H9 (cell line): Measurements from ENCODE around the gene IQGAP3. TPM values are rescaled to one million over a fixed set of nuclear protein-coding genes. Genes with fewer than 3 reads are reported as not detected.

Experiments used
- DNase-seq: peaks from one replicate; pipeline ENCODE4 v3.0.0-alpha.2; 2017
- H2AFZ ChIP-seq: one replicate; pipeline ENCODE4 v1.6.1; 2013; ENCODE audit warnings: mild to moderate bottlenecking, low read length, control low read depth, moderate library complexity
- H2AK5ac ChIP-seq: 2 replicates; pipeline ENCODE4 v1.6.1; 2013; ENCODE audit warnings: low read length, control low read depth, mixed read lengths; ENCODE audit not compliant: insufficient read length
- H2BK120ac ChIP-seq: one replicate; pipeline ENCODE4 v1.6.1; 2013; ENCODE audit warnings: low read depth, mild to moderate bottlenecking, low read length, control low read depth, inconsistent platforms; ENCODE audit not compliant: poor library complexity, severe bottlenecking
- H2BK12ac ChIP-seq: 2 replicates; pipeline ENCODE4 v1.6.1; 2013; ENCODE audit warnings: low read length, control low read depth, mixed read lengths, low read depth; ENCODE audit not compliant: insufficient read length
- H2BK15ac ChIP-seq: 2 replicates; pipeline ENCODE4 v1.6.1; 2013; ENCODE audit warnings: low read depth, low read length, control low read depth
- H2BK20ac ChIP-seq: one replicate; pipeline ENCODE4 v1.6.1; 2013; ENCODE audit warnings: low read depth, mild to moderate bottlenecking, low read length, control low read depth, inconsistent platforms; ENCODE audit not compliant: poor library complexity, severe bottlenecking
- H2BK5ac ChIP-seq: 2 replicates; pipeline ENCODE4 v1.6.1; 2013; ENCODE audit warnings: low read length, control low read depth, mixed read lengths; ENCODE audit not compliant: insufficient read length
- H3K14ac ChIP-seq: 2 replicates; pipeline ENCODE4 v1.6.1; 2013; ENCODE audit warnings: low read length, control low read depth; ENCODE audit not compliant: insufficient read depth
- H3K18ac ChIP-seq: 2 replicates; pipeline ENCODE4 v1.6.1; 2013; ENCODE audit warnings: low read depth, mild to moderate bottlenecking, mixed read lengths, low read length, control low read depth; ENCODE audit not compliant: insufficient read length
- H3K23ac ChIP-seq: 2 replicates; pipeline ENCODE4 v1.6.1; 2013; ENCODE audit warnings: low read length, control low read depth, mixed read lengths, low read depth; ENCODE audit not compliant: insufficient read length
- H3K23me2 ChIP-seq: 2 replicates; pipeline ENCODE4 v1.6.1; 2013; ENCODE audit warnings: low read depth, mild to moderate bottlenecking, mixed read lengths, low read length, control low read depth; ENCODE audit not compliant: insufficient read length, poor library complexity, severe bottlenecking
- H3K27ac ChIP-seq: 2 replicates; pipeline ENCODE4 v1.5.1; 2013; ENCODE audit warnings: low read length, control low read depth, mixed read lengths, low read depth; ENCODE audit not compliant: insufficient read length
- H3K27me3 ChIP-seq: 2 replicates; pipeline ENCODE4 v1.6.1; 2013; ENCODE audit warnings: low read length, control low read depth, inconsistent platforms; ENCODE audit not compliant: insufficient read depth
- H3K4ac ChIP-seq: 2 replicates; pipeline ENCODE4 v1.6.1; 2013; ENCODE audit warnings: low read depth, mild to moderate bottlenecking, control low read depth, inconsistent platforms, low read length, moderate library complexity
- H3K4me1 ChIP-seq: 2 replicates; pipeline ENCODE4 v1.6.1; 2013; ENCODE audit warnings: low read length, control low read depth, inconsistent platforms; ENCODE audit not compliant: insufficient read depth
- H3K4me2 ChIP-seq: 2 replicates; pipeline ENCODE4 v1.6.1; 2013; ENCODE audit warnings: low read length, control low read depth, mixed read lengths; ENCODE audit not compliant: insufficient read length, insufficient read depth
- H3K56ac ChIP-seq: 2 replicates; pipeline ENCODE4 v1.6.1; 2013; ENCODE audit warnings: low read depth, mild to moderate bottlenecking, mixed read lengths, low read length, control low read depth; ENCODE audit not compliant: insufficient read length
- H3K79me1 ChIP-seq: 2 replicates; pipeline ENCODE4 v1.6.1; 2013; ENCODE audit warnings: low read depth, mild to moderate bottlenecking, moderate library complexity, low read length, control low read depth, inconsistent platforms; ENCODE audit not compliant: insufficient read depth, poor library complexity, severe bottlenecking
- H3K79me2 ChIP-seq: 2 replicates; pipeline ENCODE4 v1.6.1; 2013; ENCODE audit warnings: low read length, control low read depth, inconsistent platforms; ENCODE audit not compliant: insufficient read depth
- H3K9ac ChIP-seq: 2 replicates; pipeline ENCODE4 v1.6.1; 2013; ENCODE audit warnings: low read length, control low read depth, mixed read lengths; ENCODE audit not compliant: insufficient read length; ENCODE audit errors: extremely low read depth
- H3K9me3 ChIP-seq: one replicate; pipeline ENCODE4 v1.6.1; 2013; ENCODE audit warnings: low read depth, low read length, inconsistent platforms; ENCODE audit not compliant: control insufficient read depth
- H3T11ph ChIP-seq: one replicate; pipeline ENCODE4 v1.6.1; 2013; ENCODE audit warnings: mild to moderate bottlenecking, low read length, control low read depth, inconsistent platforms
- H4K20me1 ChIP-seq: one replicate; pipeline ENCODE4 v1.6.1; 2013; ENCODE audit not compliant: control insufficient read depth, insufficient read length, insufficient read depth
- H4K5ac ChIP-seq: 2 replicates; pipeline ENCODE4 v1.6.1; 2013; ENCODE audit warnings: low read depth, mild to moderate bottlenecking, mixed read lengths, low read length, control low read depth; ENCODE audit not compliant: insufficient read length
- H4K8ac ChIP-seq: replicated peaks from 2 replicates; pipeline ENCODE4 v1.6.1; 2013; ENCODE audit warnings: low read length, control low read depth, mixed read lengths, low read depth; ENCODE audit not compliant: insufficient read length
- H4K91ac ChIP-seq: 2 replicates; pipeline ENCODE4 v1.6.1; 2013; ENCODE audit warnings: low read depth, mild to moderate bottlenecking, moderate library complexity, mixed read lengths, low read length, control low read depth; ENCODE audit not compliant: insufficient read length
- H3K27ac Mint-ChIP-seq, 3 experiments: 2 replicates in 2 of 3; 3 replicates in 1 of 3; pipeline ENCODE4 v1.8.0; 2020 to 2021; ENCODE audit warnings: mixed read lengths in 3 of 3, mild to moderate bottlenecking in 1 of 3, moderate library complexity in 1 of 3
- H3K27me3 Mint-ChIP-seq: 2 replicates; pipeline ENCODE4 v1.8.0; 2021; ENCODE audit warnings: low read depth, mild to moderate bottlenecking, moderate library complexity, mixed read lengths
- H3K36me3 Mint-ChIP-seq, 3 experiments: 2 replicates in 2 of 3; 3 replicates in 1 of 3; pipeline ENCODE4 v1.8.0; 2020 to 2021; ENCODE audit warnings: low read depth in 3 of 3, mixed read lengths in 3 of 3; ENCODE audit not compliant: insufficient read depth in 1 of 3
- H3K4me1 Mint-ChIP-seq, 2 experiments: 2 replicates each; pipeline ENCODE4 v1.8.0; 2020; ENCODE audit warnings: mixed read lengths in 2 of 2
- H3K4me3 Mint-ChIP-seq, 2 experiments: 2 replicates in 1 of 2; 3 replicates in 1 of 2; pipeline ENCODE4 v1.8.0; 2020 to 2021; ENCODE audit warnings: mild to moderate bottlenecking in 2 of 2, mixed read lengths in 2 of 2, moderate library complexity in 1 of 2
- H3K9me3 Mint-ChIP-seq, 2 experiments: 2 replicates in 1 of 2; 3 replicates in 1 of 2; pipeline ENCODE4 v1.8.0; 2020; ENCODE audit warnings: mild to moderate bottlenecking in 2 of 2, mixed read lengths in 2 of 2, moderate library complexity in 1 of 2
- CTCF ChIP-seq: fragments of 200-600 bp; sonication (generic); conservative IDR thresholded peaks from 3 replicates; pipeline ENCODE4 v1.8.0; 2021; ENCODE audit warnings: antibody characterized with exemption, mild to moderate bottlenecking
- WGBS: extraction: QIAGEN DNeasy Blood & Tissue Kit; methylation state at CpG from one replicate; pipeline ENCODE4 v1.1.7; 2013; ENCODE audit warnings: missing lambda C conversion rate, low lambda C conversion rate, mixed read lengths; ENCODE audit not compliant: insufficient read length; ENCODE audit errors: extremely low coverage; 5-methylcytosine and 5-hydroxymethylcytosine counted together
- total RNA-seq: library from RNA; stranded (reverse); gene quantifications from 2 replicates; pipeline ENCODE4 v1.2.1, GENCODE V29; 2021

The IQGAP3 gene
- total RNA-seq, 1 experiment from 2014 or later = 24.5 TPM

GRCh38 chr1:156579472-156579871 is 7.1 kb upstream of the IQGAP3 start, which contains the start of gene TTC24:
Gene TTC24 (plus strand): TSS chr1:156579723. CDS start chr1:156581365, 1,642 bp downstream.
- no peak within 1 kb of the TSS; a peak in 1 of 5 replicates for H3K4me3 Mint-ChIP-seq
- no peak within 1 kb of the TSS for H3K9ac ChIP-seq
- H3K27ac Mint-ChIP-seq = peak within 1 kb of the TSS in 1 of 3 experiments; percentile 25; a peak in 1 of 7 replicates

More at GRCh38 chr1:156579472-156579871, 7.1 kb upstream of the IQGAP3 start, which contains the start of gene TTC24:
- Histone ChIP-seq H3K23ac (no peak within 1 kb of the TSS), H2AK5ac (no peak within 1 kb of the TSS), H3K56ac (no peak within 1 kb of the TSS), H2AFZ (no peak within 1 kb of the TSS), H3K18ac (no peak within 1 kb of the TSS), H3K23me2 (no peaks in the 10 kb centered on the region), H3K79me2 (no peaks in the 10 kb centered on the region), H4K91ac (no peak within 1 kb of the TSS), H2BK12ac (no peak within 1 kb of the TSS), H4K5ac (no peak within 1 kb of the TSS), H3T11ph (no peak within 1 kb of the TSS), H2BK15ac (no peak within 1 kb of the TSS), H3K4me1 (no peaks in the 10 kb centered on the region), H3K4ac (no peak within 1 kb of the TSS), H3K9me3 (no peaks in the 10 kb centered on the region), H3K4me2 (no peak within 1 kb of the TSS), H4K8ac (no peak within 1 kb of the TSS), H2BK20ac (no peak within 1 kb of the TSS), H3K14ac (no peak within 1 kb of the TSS), H2BK5ac (no peak within 1 kb of the TSS), H3K27ac (no peak within 1 kb of the TSS), H3K79me1 (no peaks in the 10 kb centered on the region), H2BK120ac (no peak within 1 kb of the TSS), H3K27me3 (no peaks in the 10 kb centered on the region), H4K20me1 (no peaks in the 10 kb centered on the region)
- H3K36me3 Mint-ChIP-seq = no peaks in the 10 kb centered on the region
- no CpG with 5 or more reads among the region's 5 CpGs for WGBS
- H3K9me3 Mint-ChIP-seq = no peaks in the 10 kb centered on the region
- no peaks in the 10 kb centered on the region; the same call in 1 of the 2 replicates for H3K27me3 Mint-ChIP-seq
- no peak for DNase-seq
- H3K4me1 Mint-ChIP-seq = peaks cover 7 to 9% of the 10 kb centered on the region in 2 experiments
- no peak for TF ChIP-seq CTCF
